Measurements from ENCODE around the gene UFSP1.
A peak's percentile ranks its signal among the peaks of the same experiment; 100 is the strongest.

UFSP1 gene

GRCh38 chr7:100894860-100895700 is 5.6 kb upstream of the UFSP1 start:
- peak; percentile 57 for DNase-seq

GRCh38 chr7:100893910-100894721 is 4.6 kb upstream of the UFSP1 start:
- DNase-seq, result no peak

- no peak for DNase-seq
Observed at GRCh38 chr7:100893318-100893895, 3.9 kb upstream of the UFSP1 start.

GRCh38 chr7:100892364-100893317 is 3.1 kb upstream of the UFSP1 start:
- DNase-seq, result no peak

- DNase-seq, result no peak
Observed at GRCh38 chr7:100891568-100892247, 2.2 kb upstream of the UFSP1 start.

GRCh38 chr7:100890653-100891567 is 1.4 kb upstream of the UFSP1 start:
- no peak for DNase-seq

- no peak for DNase-seq
Observed at GRCh38 chr7:100888291-100888987, 1.1 kb downstream of the UFSP1 start.

GRCh38 chr7:100887516-100888290 is 1.8 kb downstream of the UFSP1 start:
- peak; percentile 77 for DNase-seq

GRCh38 chr7:100886936-100887515 is 2.5 kb downstream of the UFSP1 start:
- DNase-seq, result peak; percentile 39

- no peak for DNase-seq
Observed at GRCh38 chr7:100886142-100886935, 3.2 kb downstream of the UFSP1 start.

GRCh38 chr7:100885440-100886141 is 3.9 kb downstream of the UFSP1 start:
- no peak for DNase-seq

- peak; percentile 78 for DNase-seq
Observed at GRCh38 chr7:100884736-100885439, 4.6 kb downstream of the UFSP1 start.

GRCh38 chr7:100882785-100883526 is 6.6 kb downstream of the UFSP1 start:
- DNase-seq, result no peak

- DNase-seq, result no peak
Observed at GRCh38 chr7:100882201-100882600, 7.3 kb downstream of the UFSP1 start.

GRCh38 chr7:100881136-100881535 is 8.4 kb downstream of the UFSP1 start:
- no peak for DNase-seq

- no peak for DNase-seq
Observed at GRCh38 chr7:100880645-100881044, 8.9 kb downstream of the UFSP1 start.
